DND-41 (cell line): ENCODE measurements around the gene MAB21L2.

Source experiments
- CTCF ChIP-seq: IDR thresholded peaks from 2 replicates; pipeline ENCODE4 v1.5.1; 2012; ENCODE audit warnings: borderline replicate concordance, low read length, moderate library complexity, mild to moderate bottlenecking; ENCODE audit not compliant: poor library complexity, severe bottlenecking; ENCODE audit errors: extremely low read depth
- EZH2 ChIP-seq: IDR thresholded peaks from 3 replicates; pipeline ENCODE4 v1.6.1; 2012; ENCODE audit warnings: borderline replicate concordance, low read depth, mild to moderate bottlenecking, moderate library complexity, low read length, inconsistent platforms; ENCODE audit not compliant: severe bottlenecking

- TF ChIP-seq CTCF (no peak), EZH2 (no peak)
These were observed 34.7 kb upstream of the MAB21L2 start for GRCh38 chr4:150547154-150547838.
